ENCODE results near the gene MRLN.
"Not testable (repeated sequence)": the region's sequence is repeated elsewhere in the genome, so short reads cannot be mapped to it uniquely, and the experiment has no call there.

Gene MRLN

DNA sequence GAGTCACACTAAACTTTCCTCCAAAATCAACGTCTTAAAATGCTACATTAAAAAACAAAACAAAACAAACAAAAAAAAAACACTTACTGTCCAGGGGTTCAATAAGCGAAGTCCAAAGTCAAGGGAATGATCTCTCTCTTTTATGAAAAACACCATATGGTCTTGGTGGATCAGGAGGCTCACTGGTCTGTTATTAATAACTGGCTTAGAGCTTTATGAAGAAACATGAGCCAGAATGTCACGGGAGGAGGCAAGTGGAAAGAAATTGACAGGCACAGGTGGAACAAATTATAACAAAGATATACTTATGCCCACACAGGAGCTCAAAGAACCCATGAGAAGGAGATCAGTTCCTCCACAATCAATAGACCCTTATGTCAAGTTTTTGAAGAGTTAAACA, at the start of gene MRLN:
Gene MRLN (minus strand): TSS at position 189 of the 400 bp plus-strand sequence.
- no peak for DNase-seq

DNA sequence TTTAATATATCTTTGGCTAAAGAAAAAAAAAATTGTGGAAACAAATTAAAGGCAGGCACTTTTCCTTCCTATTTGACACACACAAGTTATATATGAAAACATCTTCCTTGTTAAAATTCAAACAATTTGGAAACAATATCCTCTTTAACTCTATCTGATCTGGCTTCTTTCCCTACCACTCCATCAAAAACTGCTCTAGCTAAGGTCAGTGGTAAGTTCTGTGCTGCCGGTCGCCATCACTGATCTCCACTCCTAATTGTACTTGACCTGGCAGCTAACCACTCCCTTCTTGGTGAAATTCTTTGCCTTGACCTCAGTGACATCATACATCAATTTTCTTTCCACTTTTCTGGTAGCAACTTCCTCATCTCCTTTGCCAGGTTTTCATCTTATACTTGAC, 47.9 kb upstream of the MRLN start:
- no peak for DNase-seq

DNA sequence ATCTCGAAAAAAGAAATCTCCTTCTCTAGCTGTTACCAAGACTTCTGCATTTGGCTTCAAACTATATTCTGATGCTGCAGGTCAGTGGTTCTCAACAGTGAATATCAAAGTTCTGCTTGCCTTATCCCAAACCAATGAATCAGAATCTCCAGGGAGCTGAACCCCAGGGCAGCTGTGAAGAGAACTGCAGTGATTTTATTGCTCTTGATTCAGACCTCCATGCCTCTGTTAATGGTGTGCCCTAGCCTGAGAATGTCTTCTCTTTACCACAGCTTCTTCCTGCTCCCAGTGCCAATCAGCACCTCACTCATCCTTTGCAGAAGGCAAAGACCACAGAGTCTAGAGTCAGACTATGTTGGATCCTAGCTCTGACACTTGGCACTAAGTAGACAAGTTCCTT, 46.2 kb upstream of the MRLN start:
- DNase-seq: no peak

DNA sequence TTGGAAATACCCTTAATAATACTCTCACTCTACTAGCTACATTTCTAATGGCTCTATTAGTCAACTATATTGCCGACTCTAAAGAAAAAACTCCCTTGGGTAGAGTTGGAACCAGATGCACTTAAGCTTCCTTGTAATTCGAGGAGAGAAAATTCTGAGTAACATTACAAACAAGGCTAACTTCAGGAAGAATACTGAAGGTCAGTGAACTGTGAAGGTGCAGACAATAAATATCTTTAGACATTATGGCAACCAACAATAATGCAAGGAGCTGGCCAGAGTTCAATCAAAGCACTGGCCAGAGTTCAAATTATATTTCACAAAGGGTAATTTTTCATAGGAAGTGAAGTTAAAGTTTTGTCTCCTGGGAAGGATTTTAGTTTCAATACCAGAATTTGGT, 40.7 kb upstream of the MRLN start:
- DNase-seq: no peak

DNA sequence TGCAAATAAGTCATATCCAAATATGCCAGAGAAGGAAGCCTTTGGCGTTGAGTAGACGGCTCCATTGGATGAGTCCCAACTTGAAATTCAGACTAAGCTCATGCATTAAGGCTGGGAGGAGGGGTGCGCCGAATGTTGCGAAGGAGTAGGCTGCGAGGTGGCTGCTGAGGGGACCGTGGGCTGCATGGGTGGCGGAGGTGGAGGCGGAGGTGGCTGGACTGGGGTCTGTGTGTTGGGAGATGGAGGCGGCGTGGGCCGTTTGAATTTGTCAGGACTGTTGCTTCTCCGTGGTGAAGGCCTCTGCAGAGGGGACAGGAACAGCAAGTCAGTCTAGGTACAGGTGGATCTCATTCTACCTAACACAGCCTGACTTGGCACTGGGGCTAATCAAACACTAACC, 39.6 kb upstream of the MRLN start:
- DNase-seq: no peak

DNA sequence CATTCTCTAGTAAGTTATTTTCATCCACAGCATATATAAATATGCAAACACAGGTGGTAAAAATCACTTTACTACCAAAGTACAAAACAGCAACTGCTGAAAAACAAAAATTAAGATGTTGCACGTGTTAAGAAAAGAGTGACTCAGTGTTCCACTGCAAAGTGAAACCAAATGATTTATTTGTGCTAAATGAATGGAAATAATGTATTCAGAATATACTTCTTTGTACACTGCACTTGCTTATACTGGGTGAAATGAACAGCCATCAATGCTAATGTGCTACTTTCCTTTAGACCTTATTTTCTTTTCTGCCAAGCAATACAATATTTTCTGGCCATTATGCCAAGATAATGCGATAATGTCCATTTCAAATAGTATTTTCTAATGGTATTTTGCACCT, 38.3 kb upstream of the MRLN start:
- no peak for DNase-seq

DNA sequence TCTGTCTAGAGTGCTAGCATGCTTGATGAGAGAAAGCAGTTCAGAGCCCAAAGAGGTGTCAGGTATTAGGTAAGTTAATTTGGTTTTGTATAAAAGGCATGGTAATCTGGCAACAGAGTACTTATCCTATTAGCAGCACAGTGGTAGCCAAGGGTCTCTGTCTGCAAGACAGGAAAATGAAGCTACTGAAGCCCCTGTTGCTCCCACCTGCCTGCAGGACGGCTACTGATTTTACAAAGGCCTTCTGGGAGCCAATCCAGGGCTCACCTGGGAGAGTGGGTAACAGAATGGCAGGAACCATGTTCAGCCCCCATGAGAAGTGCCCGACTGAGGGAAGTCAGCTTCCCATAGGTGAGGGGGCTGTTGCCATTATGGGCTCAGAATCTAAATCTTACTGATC, 36.8 kb upstream of the MRLN start:
- DNase-seq: not testable (repeated sequence)

DNA sequence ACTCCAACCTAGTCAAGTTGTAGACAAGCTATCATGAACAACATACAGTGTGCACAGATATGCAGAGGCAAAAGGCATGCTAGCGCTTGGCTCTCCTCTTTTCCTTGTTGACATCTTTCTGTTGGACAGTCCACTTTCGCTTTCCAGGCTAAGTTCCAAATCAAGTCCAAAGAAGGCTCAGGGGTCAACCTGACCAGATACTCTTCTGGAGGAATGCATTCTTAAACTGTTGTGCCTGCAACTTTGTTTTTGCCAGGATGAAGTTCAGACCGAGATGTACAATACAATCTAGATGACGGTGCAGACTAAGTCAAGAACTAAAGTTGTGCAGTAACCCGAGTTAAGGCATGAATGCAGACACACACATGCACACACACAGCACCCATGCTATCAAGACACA, 35.7 kb upstream of the MRLN start:
- not testable (repeated sequence) for DNase-seq

DNA sequence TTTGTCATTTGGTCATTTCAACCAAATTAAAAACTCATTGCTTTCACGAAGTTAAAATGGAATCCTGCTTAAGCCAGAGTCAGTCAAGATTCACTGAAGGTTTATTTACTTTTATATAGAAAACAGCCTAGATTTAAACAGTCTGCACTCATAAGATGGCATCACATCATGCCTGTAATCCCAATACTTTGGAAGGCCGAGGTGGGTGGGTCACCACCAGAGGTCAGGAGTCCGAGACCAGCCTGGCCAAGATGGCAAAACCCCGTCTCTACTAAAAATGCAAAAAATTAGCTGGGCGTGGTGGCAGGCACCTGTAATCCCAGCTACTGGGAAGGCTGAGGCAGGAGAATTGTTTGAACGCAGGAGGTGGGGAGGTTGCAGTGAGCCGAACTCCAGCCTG, 33.8 kb upstream of the MRLN start:
- not testable (repeated sequence) for DNase-seq

DNA sequence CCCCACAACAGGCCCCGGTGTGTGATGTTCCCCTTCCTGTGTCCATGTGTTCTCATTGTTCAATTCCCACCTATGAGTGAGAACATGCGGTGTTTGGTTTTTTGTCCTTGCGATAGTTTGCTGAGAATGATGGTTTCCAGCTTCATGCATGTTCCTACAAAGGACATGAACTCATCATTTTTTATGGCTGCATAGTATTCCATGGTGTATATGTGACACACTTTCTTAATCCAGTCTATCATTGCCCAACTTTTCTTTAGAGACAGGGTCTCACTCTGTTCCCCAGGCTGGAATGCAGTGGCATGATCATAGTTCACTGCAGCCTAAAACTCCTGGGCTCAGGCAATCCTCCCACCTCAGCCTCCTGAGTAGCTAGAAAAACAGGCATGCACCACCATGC, 32.2 kb upstream of the MRLN start:
- DNase-seq: not testable (repeated sequence)

DNA sequence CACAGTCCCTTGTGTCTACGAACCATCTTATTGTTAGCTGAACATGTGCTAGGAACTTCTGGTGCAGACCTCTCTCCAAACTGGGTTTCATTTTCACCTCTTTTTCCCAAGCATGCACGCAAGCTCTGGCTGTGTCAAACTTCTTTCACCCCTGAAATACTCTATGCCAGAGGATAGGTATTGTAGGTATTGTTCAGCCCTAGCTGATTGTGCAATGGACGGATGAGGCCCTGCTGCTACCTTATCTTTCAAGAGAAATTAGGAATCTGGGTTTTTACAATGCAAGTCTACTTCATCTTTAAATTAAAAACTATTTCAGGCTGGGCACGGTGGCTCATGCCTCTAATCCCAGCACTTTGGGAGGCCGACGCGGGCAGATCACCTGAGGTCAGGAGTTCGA, 28.3 kb upstream of the MRLN start:
- no peak for DNase-seq

DNA sequence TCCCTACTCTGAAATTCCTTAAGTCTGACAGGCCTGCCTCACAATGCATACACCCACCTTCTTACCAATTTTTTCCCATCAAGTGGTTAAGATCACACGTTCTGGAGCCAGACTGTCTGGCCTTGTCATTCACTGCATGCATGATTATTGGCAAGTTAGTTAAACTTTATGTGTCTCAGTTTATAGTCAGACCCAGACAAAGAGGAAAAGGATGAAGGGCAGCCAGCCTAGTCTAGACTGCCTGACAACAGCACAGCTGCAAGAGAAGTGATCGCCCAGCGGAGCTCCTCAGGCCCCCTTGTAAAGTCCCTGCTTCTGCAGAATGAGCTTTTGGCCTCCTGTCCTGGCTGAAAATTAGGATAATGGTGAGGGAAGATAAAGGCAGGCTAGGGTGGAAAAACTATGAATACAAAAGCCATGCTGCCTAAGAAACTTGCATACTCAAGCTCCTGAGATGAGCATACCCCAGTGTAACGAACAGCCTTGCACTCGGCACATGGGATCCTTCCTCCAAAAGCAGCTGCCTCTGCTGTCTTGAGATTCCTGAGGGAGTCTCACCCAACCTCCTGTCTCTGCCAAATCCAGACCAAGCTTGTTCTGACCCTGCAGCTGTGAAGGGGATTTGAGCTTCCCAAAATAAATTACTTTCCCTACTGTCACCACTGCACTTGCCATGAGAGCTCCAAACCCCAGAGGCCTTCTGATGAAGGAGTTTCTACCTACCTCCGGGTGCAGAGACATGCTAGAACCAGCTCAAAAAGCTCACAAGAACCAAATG, 26.7 kb upstream of the MRLN start:
- DNase-seq: no peak

DNA sequence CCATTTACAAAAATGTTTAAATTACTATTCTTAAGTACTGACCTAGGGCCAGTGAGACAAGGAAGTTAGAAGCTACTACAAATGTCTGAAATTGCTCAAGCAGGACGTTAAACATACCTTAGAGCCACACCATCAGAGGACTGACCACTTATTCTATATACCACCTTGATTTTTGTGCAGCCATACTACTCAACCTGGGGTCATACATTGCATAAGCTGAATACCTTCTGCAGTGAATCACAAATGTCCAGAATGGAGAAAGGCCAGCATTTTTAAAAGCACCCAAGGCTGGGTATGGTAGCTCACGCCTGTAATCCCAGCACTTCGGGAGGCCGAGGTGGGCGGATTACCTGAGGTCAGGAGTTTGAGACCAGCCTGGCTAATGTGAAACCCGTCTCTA, 21.2 kb upstream of the MRLN start:
- DNase-seq: no peak

DNA sequence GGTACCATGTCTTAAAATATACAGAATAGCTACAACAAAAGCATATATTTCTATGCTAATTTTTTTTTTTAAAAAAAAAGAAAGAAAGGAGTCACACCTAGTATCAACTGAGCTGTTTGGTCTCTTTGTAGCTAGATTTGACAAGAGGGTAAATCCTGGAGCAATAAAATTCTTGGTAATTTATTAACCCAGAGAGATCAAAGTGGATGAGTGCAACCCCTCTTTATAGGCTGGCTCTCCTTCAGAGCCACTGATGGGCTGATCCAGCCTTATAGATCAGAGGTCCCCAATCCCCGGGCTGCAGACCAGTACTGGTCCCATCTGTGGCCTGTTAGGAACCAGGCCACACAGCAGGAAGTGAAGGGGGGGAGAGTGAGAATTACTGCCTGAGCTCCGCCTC, 19.8 kb upstream of the MRLN start:
- no peak for DNase-seq

DNA sequence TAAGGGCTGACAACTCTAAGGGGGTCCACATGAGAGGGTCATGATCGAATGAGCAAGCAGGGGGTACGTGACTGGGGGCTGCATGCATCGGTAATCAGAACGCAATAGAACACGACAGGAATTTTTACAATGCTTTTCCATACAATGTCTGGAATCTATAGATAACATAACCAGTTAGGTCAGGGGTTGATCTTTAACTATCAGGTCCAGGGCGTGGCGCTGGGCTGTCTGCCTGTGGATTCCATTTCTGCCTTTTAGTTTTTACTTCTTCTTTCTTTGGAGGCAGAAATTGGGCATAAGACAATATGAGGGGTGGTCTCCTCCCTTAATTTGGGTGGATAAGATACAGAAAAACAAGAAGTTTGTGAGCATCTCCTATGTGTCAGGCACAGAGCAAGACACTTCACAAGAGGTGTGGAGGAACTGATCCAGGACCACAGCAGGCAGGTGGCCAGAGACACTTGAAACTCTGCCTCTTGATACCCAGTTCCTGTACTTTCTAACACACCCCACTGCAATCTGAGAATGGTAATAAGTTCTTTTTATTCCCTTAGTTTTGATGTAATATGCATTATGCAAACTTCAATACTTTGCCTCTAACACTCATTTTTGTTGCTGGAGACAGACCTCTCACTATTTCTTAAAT, 18.0 kb upstream of the MRLN start:
- DNase-seq: no peak

DNA sequence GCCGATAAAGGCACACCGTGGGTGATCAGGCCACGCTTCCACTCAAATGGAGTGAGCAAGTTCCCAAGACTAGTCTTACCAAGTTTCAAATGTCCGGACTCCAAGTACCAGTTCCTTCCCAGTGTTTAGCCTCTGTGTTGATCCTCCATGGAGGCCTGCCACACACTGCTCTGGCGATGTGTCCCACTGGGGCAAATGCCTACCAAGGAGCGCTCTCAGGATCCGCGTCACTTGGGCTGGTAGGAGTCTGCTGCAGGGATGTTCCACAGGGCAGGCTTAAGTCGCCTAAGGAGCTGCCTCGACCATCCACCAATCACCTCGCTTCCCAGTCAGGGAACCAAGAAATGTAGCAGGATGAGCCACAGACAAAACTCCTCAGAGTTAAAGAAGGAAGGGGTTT, 17.4 kb upstream of the MRLN start:
- no peak for DNase-seq

DNA sequence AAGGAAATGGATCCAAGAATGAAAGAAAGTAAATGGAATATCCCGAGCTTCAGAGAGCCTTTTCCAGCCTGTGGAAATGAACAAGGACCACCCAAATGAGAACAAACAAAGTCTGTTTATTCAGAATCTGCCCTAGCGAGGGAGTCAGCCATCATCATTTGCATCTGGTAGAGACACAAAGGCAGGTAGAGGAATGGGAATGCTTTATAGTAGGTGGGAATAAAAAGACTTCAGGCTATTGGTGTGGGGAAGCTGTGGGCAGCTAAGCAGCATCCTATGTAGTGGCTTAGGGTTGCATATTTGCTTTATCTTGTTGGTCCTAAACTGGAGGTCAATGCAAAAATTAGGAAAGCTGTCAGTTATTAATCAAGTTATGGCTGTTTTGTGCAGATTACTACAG, 9.2 kb upstream of the MRLN start:
- DNase-seq: no peak

DNA sequence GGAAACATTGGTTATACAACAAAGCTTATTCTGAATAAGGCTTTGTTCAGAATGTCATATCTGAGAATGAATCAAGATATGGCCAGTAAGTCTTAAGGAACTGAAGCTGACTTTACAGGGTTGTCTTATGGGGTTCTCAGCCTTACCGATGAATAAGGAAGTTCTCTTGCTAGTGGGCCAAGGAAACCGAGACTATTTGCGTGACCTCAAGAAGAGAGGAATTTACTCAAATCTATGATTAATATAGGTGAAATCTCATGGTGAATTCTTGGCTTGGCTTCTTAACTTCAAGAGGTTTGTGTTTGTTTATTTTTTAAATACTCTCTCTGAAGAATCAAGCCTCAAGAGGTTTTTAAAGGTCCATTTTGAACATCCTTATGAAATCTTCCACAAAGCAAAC, 4.7 kb upstream of the MRLN start:
- no peak for DNase-seq

DNA sequence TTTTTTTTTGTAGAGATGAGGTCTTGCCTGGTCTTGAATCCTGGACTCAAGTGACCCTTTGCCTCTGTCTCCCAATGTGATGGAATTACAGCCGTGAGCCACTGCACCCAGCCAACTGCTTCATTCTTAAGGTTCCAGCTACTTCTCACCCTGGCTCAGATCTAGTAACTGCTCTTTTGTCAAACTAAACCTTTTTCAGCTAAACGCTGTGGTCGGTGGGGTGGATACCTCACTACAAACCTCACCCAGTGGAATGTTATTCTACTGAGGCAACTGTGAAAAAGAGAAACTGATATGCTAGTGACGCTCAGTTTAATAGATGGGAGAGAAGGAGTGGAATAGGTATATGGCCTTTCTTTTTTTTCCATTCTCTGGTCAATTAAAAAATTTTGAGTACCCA, 1.7 kb upstream of the MRLN start:
- no peak for DNase-seq

DNA sequence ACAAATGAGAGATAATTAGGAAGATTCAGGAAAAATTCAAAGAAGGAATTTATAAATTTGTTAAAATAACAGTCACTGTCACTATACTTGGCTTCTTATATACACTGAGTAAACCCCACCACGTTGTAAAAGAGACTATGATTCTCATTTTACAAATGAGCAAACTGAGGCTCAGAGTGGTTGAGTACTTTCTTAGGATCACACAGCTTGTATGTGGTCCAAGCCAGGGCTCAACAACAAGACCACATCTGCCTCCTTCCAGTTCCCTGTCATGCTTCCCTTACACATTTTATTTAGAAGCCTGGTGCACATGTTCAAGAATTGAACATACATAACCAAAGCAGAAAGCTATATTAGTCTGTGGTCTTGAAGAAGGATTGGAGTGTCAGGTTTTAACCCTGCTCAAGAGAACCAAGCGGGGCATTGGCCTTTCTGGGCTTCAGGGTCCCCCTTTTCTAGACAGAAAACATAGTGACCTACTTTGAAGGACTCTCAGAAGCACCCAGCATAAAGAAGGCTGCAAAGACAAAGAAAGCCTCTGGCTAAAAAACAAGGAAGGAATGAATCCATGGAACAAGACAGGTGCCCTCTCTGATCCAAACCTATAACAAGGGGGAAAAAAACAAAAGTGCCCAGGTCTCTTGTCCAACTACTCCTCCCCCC, 846 bp downstream of the MRLN start:
- DNase-seq: no peak

DNA sequence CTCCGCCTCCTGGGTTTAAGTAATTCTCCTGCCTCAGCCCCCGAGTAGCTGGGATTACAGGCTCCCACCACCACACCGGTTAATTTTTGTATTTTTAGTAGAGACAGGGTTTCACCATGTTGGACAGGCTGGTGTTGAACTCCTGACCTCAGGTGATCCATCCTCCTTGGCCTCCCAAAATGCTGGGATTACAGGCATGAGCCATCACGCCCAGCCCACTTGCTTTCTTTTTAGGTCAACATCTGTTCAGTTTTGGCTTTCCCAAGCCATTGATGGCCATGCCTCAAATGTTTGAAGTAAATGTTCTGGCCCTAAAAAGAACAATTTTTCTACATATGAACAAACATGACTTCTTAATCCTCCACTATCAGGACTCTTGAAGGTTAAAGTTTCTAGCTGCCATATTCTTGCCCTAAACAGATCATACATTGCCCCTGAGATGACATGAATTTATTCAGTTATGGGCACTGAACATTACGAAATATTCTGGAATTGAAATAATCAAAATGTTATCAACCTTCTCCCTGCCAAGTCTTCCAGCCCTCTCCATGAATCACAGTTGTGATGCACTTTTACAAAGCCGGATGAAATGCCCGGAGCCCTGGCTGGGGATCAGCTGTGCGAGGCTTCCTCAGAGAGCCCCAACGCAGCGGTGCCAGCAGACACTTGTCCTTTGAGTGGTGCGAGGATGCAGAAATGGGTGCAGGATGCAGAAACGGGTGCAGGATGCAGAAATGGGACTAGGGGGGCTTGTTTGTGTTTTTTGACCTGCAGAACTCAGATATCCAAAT, 2.9 kb downstream of the MRLN start:
- no peak for DNase-seq

DNA sequence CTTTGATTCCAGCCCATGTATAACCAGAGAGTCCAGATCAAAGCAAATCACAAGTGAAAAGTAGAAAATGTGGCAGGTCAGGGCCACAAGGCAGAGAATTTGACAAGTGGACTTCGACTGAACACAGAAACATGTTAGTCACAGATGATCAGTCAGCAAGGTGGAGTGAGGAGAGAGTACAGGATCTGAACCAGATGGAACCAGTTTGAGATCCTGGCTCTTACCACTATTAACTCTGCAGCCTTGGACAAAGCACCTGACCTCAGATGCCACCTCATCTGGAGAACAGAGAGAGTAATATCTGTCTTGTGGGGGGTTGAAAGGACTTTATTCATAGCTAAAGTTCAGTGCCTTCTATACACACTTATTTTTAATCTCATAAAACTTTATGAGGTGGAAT, 4.4 kb downstream of the MRLN start:
- DNase-seq: no peak

DNA sequence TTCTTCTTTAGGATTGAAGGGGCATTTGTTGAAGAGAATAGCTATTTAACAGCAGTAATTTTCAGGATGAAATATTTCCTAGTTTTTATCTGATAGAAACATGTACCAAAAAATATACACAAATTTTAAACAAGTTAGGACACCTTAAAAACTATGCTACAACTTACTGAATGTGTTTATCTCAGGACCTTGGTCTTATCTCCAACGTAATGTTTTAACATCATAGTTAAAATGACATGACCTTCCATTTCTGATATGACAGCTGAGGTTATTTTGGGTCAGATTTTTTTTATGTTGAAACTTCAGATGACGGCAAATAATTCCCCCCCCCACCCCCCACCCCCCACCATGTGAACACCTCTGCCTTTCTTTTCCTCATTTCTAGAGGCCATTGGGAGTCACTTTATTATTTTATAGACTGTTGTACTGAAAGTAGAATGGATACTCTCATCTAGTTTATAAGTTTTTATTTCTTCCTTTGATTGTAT, 8.0 kb downstream of the MRLN start:
- DNase-seq: no peak

Measured in stimulated activated CD4-positive, alpha-beta T cell treated with anti-CD3 and anti-CD28 coated beads, Interleukin-2, amount 100 ng/mL, for 24 hours (primary cell).